Osteoblast (primary cell): ENCODE data around the gene JPT2. TPM values are rescaled to one million over a fixed set of nuclear protein-coding genes. Genes with fewer than 3 reads are reported as not detected.

Experiments used
- DNase-seq: peaks from one replicate; pipeline ENCODE4 v3.0.0; 2011; ENCODE audit warnings: low spot score, mixed read lengths; ENCODE audit not compliant: insufficient read length; ENCODE audit errors: missing footprints
- H2AFZ ChIP-seq: 2 replicates; pipeline ENCODE4 v1.6.0; 2011; ENCODE audit warnings: mild to moderate bottlenecking, low read length
- H3K27ac ChIP-seq: 2 replicates; pipeline ENCODE4 v1.5.1; 2011; ENCODE audit warnings: mild to moderate bottlenecking, low read depth, low read length, moderate library complexity
- H3K27me3 ChIP-seq: 2 replicates; pipeline ENCODE4 v1.6.0; 2012; ENCODE audit warnings: mild to moderate bottlenecking, control low read depth, inconsistent platforms, low read length, moderate library complexity; ENCODE audit not compliant: insufficient read depth
- H3K36me3 ChIP-seq: 2 replicates; pipeline ENCODE4 v1.5.1; 2011; ENCODE audit warnings: mild to moderate bottlenecking, low read length, control low read depth, moderate library complexity; ENCODE audit not compliant: insufficient read depth
- H3K4me1 ChIP-seq: 2 replicates; pipeline ENCODE4 v1.5.1; 2011; ENCODE audit warnings: mild to moderate bottlenecking, low read length, control low read depth, moderate library complexity; ENCODE audit not compliant: insufficient read depth
- H3K4me2 ChIP-seq: 2 replicates; pipeline ENCODE4 v1.6.0; 2011; ENCODE audit warnings: mild to moderate bottlenecking, low read length; ENCODE audit not compliant: insufficient read depth
- H3K4me3 ChIP-seq: fragments of 200-600 bp; sonication (generic); 3 replicates; pipeline ENCODE4 v1.5.1; 2012; ENCODE audit warnings: mild to moderate bottlenecking, low read length, inconsistent platforms; ENCODE audit not compliant: insufficient read depth
- H3K79me2 ChIP-seq: 2 replicates; pipeline ENCODE4 v1.6.0; 2012; ENCODE audit warnings: mild to moderate bottlenecking, low read length, control low read depth, inconsistent platforms; ENCODE audit not compliant: insufficient read depth
- H3K9me3 ChIP-seq: 2 replicates; pipeline ENCODE4 v1.5.1; 2011; ENCODE audit warnings: low read depth, low read length, control low read depth
- H4K20me1 ChIP-seq: 2 replicates; pipeline ENCODE4 v1.6.0; 2012; ENCODE audit warnings: mild to moderate bottlenecking, low read length, control low read depth; ENCODE audit not compliant: insufficient read depth
- CTCF ChIP-seq: IDR thresholded peaks from 2 replicates; pipeline ENCODE4 v1.5.1; 2011; ENCODE audit warnings: mild to moderate bottlenecking, low read depth, low read length, moderate library complexity; ENCODE audit errors: extremely low read depth
- total RNA-seq: library from RNA; depleted of rRNA; stranded (reverse); fragments of >200 nt; gene quantifications from 2 replicates; pipeline ENCODE4 v1.2.3, GENCODE V29; 2012

Gene JPT2
- total RNA-seq, 1 donor: 22.8 TPM

- H2AFZ ChIP-seq: no peak overlapping the region
- DNase-seq: peak; percentile 98
- H3K4me3 ChIP-seq: peak overlapping the region; percentile 54
- TF ChIP-seq CTCF: no peak
- peaks cover 38% of the 10 kb centered on the region for H3K36me3 ChIP-seq
- H3K27me3 ChIP-seq: no peaks in the 10 kb centered on the region
- H3K79me2 ChIP-seq: peaks cover 12% of the 10 kb centered on the region
- no peaks in the 10 kb centered on the region for H3K9me3 ChIP-seq
- H3K27ac ChIP-seq: peak overlapping the region; percentile 98
- peak overlapping the region; percentile 82 for H3K4me2 ChIP-seq
- H4K20me1 ChIP-seq: peaks cover 16% of the 10 kb centered on the region
- peaks cover 28% of the 10 kb centered on the region for H3K4me1 ChIP-seq
Measured at GRCh38 chr16:1745181-1745899, 67.3 kb downstream of the JPT2 start.

DNA sequence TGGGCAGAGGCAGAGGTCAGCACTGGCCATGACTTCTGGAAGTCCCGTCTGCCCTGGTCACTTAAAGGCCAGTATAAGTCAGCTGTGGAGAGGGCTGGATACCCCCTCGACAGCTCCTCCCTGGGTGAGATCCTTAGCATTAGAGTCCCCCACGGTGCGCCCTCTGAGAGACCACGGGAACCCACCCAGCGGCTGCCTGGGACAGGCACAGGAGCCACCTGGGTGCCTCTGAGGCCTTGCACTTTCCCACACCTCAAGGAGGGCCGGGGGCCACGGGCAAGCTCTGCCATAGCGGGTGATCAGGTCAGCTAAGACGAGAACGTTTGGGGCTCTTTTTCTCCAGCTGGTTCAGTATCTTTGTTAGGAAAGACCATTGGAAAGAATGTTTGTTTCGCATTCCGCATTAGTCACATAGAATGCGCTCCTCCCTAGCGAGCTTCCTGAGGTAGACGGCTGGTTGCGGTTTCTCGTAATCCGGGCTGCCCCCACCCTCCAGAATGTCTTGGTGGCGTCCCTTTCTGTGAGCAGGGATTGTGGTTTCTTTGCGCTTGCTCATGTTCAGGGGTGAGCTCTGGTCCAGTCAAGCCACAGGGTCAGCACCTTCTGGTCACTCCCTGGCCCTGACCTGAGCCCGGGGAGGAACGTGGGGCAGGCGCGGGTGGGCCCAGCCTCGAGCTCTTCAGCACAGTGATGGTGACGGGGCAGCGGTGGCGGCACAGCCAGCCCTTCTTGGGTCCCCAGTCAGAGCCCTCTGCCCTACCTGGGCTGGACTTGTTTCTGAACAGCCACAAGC lies 68.0 kb downstream of the JPT2 start:
- DNase-seq: peak; percentile 99
- H3K36me3 ChIP-seq: peaks cover 31% of the 10 kb centered on the region
- no peaks in the 10 kb centered on the region for H3K9me3 ChIP-seq
- peaks cover 28% of the 10 kb centered on the region for H3K4me1 ChIP-seq
- TF ChIP-seq CTCF: no peak
- peaks cover 5% of the 10 kb centered on the region for H3K79me2 ChIP-seq
- H3K4me2 ChIP-seq: peak overlapping the region; percentile 82
- H3K4me3 ChIP-seq: peak overlapping the region; percentile 54
- no peaks in the 10 kb centered on the region for H3K27me3 ChIP-seq
- peak overlapping the region; percentile 98 for H3K27ac ChIP-seq
- peaks cover 15% of the 10 kb centered on the region for H4K20me1 ChIP-seq
- H2AFZ ChIP-seq: no peak overlapping the region

DNA sequence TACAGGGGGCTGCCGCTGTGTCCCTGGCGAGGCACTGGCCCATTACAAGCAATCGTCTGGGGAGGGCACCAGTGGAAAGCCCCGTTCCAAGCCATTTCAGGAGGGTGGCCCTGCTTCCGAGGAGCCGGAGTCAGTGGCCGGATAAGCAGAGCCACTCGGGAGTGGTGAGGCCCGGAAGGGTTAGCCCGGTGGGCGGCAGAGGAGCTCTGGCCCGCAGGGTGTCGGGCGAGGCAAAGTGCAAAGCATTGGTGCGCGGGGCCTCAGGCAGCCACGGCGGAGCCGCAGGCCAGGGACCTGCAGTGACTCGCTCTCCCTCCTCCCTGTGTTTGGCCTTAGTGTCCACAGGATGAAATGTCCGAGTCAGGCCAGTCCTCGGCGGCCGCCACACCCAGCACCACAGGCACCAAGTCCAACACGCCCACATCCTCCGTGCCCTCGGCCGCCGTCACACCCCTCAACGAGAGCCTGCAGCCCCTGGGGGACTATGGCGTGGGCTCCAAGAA lies 68.7 kb downstream of the JPT2 start:
- H3K79me2 ChIP-seq: peaks cover 8% of the 10 kb centered on the region
- H4K20me1 ChIP-seq: peaks cover 15% of the 10 kb centered on the region
- H3K4me3 ChIP-seq: no peak overlapping the region
- no peak overlapping the region for H2AFZ ChIP-seq
- H3K9me3 ChIP-seq: no peaks in the 10 kb centered on the region
- H3K36me3 ChIP-seq: peaks cover 37% of the 10 kb centered on the region
- peak overlapping the region; percentile 82 for H3K4me2 ChIP-seq
- no peak for DNase-seq
- no peak for TF ChIP-seq CTCF
- H3K27me3 ChIP-seq: no peaks in the 10 kb centered on the region
- H3K27ac ChIP-seq: peak overlapping the region; percentile 98
- H3K4me1 ChIP-seq: peaks cover 28% of the 10 kb centered on the region

- DNase-seq: no peak
- H3K27me3 ChIP-seq: no peaks in the 10 kb centered on the region
- no peaks in the 10 kb centered on the region for H3K9me3 ChIP-seq
- no peak overlapping the region for H3K4me3 ChIP-seq
- peaks cover 4% of the 10 kb centered on the region for H3K79me2 ChIP-seq
- peaks cover 8% of the 10 kb centered on the region for H4K20me1 ChIP-seq
- H2AFZ ChIP-seq: no peak overlapping the region
- peaks cover 28% of the 10 kb centered on the region for H3K4me1 ChIP-seq
- H3K36me3 ChIP-seq: peaks cover 49% of the 10 kb centered on the region
- no peak overlapping the region for H3K4me2 ChIP-seq
- H3K27ac ChIP-seq: no peak overlapping the region
- TF ChIP-seq CTCF: no peak
Measured at GRCh38 chr16:1747934-1748333, 69.9 kb downstream of the JPT2 start.
